GM12878 (cell line): Measurements from ENCODE around the gene CTRL.

ENCODE experiments used
- CHD1 ChIP-seq: IDR thresholded peaks from 2 replicates; pipeline ENCODE4 v1.6.1; 2012; ENCODE audit warnings: low read depth, low read length, improper control_type of control experiment
- CHD2 ChIP-seq: IDR thresholded peaks from 2 replicates; pipeline ENCODE4 v1.6.1; 2011; ENCODE audit warnings: low read depth, low read length, improper control_type of control experiment, borderline replicate concordance
- FOXM1 ChIP-seq: IDR thresholded peaks from 2 replicates; pipeline ENCODE4 v1.6.1; 2012; ENCODE audit warnings: low read depth, mild to moderate bottlenecking, inconsistent platforms, low read length, moderate library complexity
- HDAC2 ChIP-seq: fragments of 200-600 bp; sonication (generic); IDR thresholded peaks from 2 replicates; pipeline ENCODE4 v1.6.1; 2017
- HDAC6 ChIP-seq: fragments of 200-600 bp; sonication (generic); IDR thresholded peaks from one replicate; pipeline ENCODE4 v1.8.0; 2017; ENCODE audit warnings: antibody characterized with exemption; ENCODE audit not compliant: unreplicated experiment
- IKZF1 ChIP-seq: fragments of 450-650 bp; conservative IDR thresholded peaks from 2 replicates; pipeline ENCODE4 v1.6.1; 2017; ENCODE audit warnings: antibody characterized with exemption, mild to moderate bottlenecking
- NRF1 ChIP-seq: conservative IDR thresholded peaks from 2 replicates; pipeline ENCODE4 v1.6.1; 2011; ENCODE audit warnings: mild to moderate bottlenecking, low read depth, low read length, improper control_type of control experiment
- POLR2A ChIP-seq: IDR thresholded peaks from 2 replicates; pipeline ENCODE4 v1.6.1; 2011; ENCODE audit warnings: low read depth, mild to moderate bottlenecking, low read length
- SMC3 ChIP-seq: IDR thresholded peaks from 2 replicates; pipeline ENCODE4 v1.6.1; 2011; ENCODE audit warnings: low read length, improper control_type of control experiment, borderline replicate concordance
- ZNF274 ChIP-seq: IDR thresholded peaks from one replicate; pipeline ENCODE4 v1.8.0; 2011; ENCODE audit not compliant: insufficient read length, insufficient read depth
- TF ChIP-seq, protein P1 (sequence below): fragments of 450-650 bp; formaldehyde crosslinking; IDR thresholded peaks from 2 replicates; pipeline ENCODE4 v1.5.0; 2022; ENCODE audit warnings: mild to moderate bottlenecking, missing genetic modification characterization
- TF ChIP-seq, protein P2 (sequence below): IDR thresholded peaks from 2 replicates; pipeline ENCODE4 v1.6.1; 2012; ENCODE audit warnings: mild to moderate bottlenecking, low read depth, low read length
- TF ChIP-seq, protein P3 (sequence below), 3 experiments: IDR thresholded peaks in 2 of 3; conservative IDR thresholded peaks in 1 of 3; 2 replicates each; pipeline ENCODE4 v1.5.1; 2011; ENCODE audit warnings: low read depth in 3 of 3, low read length in 3 of 3, mild to moderate bottlenecking in 3 of 3, control low read depth in 2 of 3, moderate library complexity in 2 of 3, inconsistent platforms in 1 of 3, mixed read lengths in 1 of 3; ENCODE audit not compliant: control insufficient read depth in 2 of 3, insufficient read depth in 1 of 3; ENCODE audit errors: extremely low read depth in 1 of 3

DNA sequence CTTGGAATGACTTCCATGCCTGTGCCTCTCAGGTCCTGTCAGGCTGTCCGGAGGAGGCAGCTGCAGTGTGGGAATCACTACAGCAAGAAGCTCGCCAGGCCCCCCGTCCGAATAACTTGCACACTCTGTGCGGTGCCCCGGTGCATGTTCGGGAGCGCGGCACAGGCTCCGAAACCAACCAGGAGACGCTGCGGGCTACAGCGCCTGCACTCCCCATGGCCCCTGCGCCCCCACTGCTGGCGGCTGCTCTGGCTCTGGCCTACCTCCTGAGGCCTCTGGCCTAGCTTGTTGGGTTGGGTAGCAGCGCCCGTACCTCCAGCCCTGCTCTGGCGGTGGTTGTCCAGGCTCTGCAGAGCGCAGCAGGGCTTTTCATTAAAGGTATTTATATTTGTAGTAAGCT is 45.7 kb downstream of the CTRL start:
- TF ChIP-seq ZNF274 (no peak), POLR2A (no peak), CHD1 (no peak), HDAC2 (no peak), FOXM1 (no peak), SMC3 (no peak), HDAC6 (no peak), NRF1 (no peak), CHD2 (no peak), IKZF1 (no peak)
- TF ChIP-seq, protein P1, sequence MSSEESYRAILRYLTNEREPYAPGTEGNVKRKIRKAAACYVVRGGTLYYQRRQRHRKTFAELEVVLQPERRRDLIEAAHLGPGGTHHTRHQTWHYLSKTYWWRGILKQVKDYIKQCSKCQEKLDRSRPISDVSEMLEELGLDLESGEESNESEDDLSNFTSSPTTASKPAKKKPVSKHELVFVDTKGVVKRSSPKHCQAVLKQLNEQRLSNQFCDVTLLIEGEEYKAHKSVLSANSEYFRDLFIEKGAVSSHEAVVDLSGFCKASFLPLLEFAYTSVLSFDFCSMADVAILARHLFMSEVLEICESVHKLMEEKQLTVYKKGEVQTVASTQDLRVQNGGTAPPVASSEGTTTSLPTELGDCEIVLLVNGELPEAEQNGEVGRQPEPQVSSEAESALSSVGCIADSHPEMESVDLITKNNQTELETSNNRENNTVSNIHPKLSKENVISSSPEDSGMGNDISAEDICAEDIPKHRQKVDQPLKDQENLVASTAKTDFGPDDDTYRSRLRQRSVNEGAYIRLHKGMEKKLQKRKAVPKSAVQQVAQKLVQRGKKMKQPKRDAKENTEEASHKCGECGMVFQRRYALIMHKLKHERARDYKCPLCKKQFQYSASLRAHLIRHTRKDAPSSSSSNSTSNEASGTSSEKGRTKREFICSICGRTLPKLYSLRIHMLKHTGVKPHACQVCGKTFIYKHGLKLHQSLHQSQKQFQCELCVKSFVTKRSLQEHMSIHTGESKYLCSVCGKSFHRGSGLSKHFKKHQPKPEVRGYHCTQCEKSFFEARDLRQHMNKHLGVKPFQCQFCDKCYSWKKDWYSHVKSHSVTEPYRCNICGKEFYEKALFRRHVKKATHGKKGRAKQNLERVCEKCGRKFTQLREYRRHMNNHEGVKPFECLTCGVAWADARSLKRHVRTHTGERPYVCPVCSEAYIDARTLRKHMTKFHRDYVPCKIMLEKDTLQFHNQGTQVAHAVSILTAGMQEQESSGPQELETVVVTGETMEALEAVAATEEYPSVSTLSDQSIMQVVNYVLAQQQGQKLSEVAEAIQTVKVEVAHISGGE (CRISPR knock-in tag) = no peak
- TF ChIP-seq, protein P2, sequence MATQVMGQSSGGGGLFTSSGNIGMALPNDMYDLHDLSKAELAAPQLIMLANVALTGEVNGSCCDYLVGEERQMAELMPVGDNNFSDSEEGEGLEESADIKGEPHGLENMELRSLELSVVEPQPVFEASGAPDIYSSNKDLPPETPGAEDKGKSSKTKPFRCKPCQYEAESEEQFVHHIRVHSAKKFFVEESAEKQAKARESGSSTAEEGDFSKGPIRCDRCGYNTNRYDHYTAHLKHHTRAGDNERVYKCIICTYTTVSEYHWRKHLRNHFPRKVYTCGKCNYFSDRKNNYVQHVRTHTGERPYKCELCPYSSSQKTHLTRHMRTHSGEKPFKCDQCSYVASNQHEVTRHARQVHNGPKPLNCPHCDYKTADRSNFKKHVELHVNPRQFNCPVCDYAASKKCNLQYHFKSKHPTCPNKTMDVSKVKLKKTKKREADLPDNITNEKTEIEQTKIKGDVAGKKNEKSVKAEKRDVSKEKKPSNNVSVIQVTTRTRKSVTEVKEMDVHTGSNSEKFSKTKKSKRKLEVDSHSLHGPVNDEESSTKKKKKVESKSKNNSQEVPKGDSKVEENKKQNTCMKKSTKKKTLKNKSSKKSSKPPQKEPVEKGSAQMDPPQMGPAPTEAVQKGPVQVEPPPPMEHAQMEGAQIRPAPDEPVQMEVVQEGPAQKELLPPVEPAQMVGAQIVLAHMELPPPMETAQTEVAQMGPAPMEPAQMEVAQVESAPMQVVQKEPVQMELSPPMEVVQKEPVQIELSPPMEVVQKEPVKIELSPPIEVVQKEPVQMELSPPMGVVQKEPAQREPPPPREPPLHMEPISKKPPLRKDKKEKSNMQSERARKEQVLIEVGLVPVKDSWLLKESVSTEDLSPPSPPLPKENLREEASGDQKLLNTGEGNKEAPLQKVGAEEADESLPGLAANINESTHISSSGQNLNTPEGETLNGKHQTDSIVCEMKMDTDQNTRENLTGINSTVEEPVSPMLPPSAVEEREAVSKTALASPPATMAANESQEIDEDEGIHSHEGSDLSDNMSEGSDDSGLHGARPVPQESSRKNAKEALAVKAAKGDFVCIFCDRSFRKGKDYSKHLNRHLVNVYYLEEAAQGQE = no peak
- TF ChIP-seq, protein P3, sequence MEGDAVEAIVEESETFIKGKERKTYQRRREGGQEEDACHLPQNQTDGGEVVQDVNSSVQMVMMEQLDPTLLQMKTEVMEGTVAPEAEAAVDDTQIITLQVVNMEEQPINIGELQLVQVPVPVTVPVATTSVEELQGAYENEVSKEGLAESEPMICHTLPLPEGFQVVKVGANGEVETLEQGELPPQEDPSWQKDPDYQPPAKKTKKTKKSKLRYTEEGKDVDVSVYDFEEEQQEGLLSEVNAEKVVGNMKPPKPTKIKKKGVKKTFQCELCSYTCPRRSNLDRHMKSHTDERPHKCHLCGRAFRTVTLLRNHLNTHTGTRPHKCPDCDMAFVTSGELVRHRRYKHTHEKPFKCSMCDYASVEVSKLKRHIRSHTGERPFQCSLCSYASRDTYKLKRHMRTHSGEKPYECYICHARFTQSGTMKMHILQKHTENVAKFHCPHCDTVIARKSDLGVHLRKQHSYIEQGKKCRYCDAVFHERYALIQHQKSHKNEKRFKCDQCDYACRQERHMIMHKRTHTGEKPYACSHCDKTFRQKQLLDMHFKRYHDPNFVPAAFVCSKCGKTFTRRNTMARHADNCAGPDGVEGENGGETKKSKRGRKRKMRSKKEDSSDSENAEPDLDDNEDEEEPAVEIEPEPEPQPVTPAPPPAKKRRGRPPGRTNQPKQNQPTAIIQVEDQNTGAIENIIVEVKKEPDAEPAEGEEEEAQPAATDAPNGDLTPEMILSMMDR (IDR thresholded peaks at IDR 0.05 in 2 of 3, conservative IDR thresholded peaks at IDR 0.05 in 1 of 3; ENCODE audit: control insufficient read depth in 2 of 3, extremely low read depth in 1 of 3, insufficient read depth in 1 of 3, low read depth in 3 of 3, low read length in 3 of 3) = no peak
